HepG2 (cell line): ENCODE results near the gene PLCB4. TPM values are rescaled to one million over a fixed set of nuclear protein-coding genes. Genes with fewer than 3 reads are reported as not detected.

ENCODE experiments used
- AGO1 ChIP-seq: fragments of 200-400 bp; formaldehyde crosslinking; IDR thresholded peaks from 2 replicates; pipeline ENCODE4 v1.6.1; 2017; ENCODE audit warnings: mild to moderate bottlenecking, low read depth, low read length, moderate library complexity; ENCODE audit not compliant: poor library complexity, severe bottlenecking
- FOXC1 ChIP-seq: sonication (generic); formaldehyde crosslinking; IDR thresholded peaks from 2 replicates; pipeline ENCODE4 v1.8.0; 2022; ENCODE audit warnings: mild to moderate bottlenecking, missing genetic modification reagents, borderline replicate concordance
- NR2C2 ChIP-seq: sonication (generic); formaldehyde crosslinking; IDR thresholded peaks from 2 replicates; pipeline ENCODE4 v1.4.0; 2020; ENCODE audit warnings: missing genetic modification reagents, mild to moderate bottlenecking, moderate library complexity, borderline replicate concordance
- PAWR ChIP-seq: sonication (generic); formaldehyde crosslinking; IDR thresholded peaks from 2 replicates; pipeline ENCODE4 v1.4.0; 2020; ENCODE audit warnings: missing genetic modification reagents, mild to moderate bottlenecking, borderline replicate concordance
- RBAK ChIP-seq: sonication (generic); formaldehyde crosslinking; IDR thresholded peaks from 2 replicates; pipeline ENCODE4 v1.5.1; 2020; ENCODE audit warnings: mild to moderate bottlenecking, missing genetic modification reagents
- RXRA ChIP-seq: sonication (generic); formaldehyde crosslinking; IDR thresholded peaks from 2 replicates; pipeline ENCODE4 v1.5.1; 2020; ENCODE audit warnings: missing genetic modification reagents
- SAP130 ChIP-seq: IDR thresholded peaks from 2 replicates; pipeline ENCODE4 v1.6.1; 2016; ENCODE audit warnings: low read depth
- U2AF2 ChIP-seq: fragments of 200-400 bp; formaldehyde crosslinking; IDR thresholded peaks from 2 replicates; pipeline ENCODE4 v1.6.1; 2017; ENCODE audit warnings: low read depth, mild to moderate bottlenecking, low read length
- YEATS4 ChIP-seq: sonication (generic); formaldehyde crosslinking; IDR thresholded peaks from 2 replicates; pipeline ENCODE4 v1.4.0; 2020; ENCODE audit warnings: missing genetic modification reagents, borderline replicate concordance
- ZBTB2 ChIP-seq: sonication (generic); formaldehyde crosslinking; IDR thresholded peaks from 2 replicates; pipeline ENCODE4 v1.8.0; 2022; ENCODE audit warnings: low read depth, missing genetic modification reagents
- ZBTB39 ChIP-seq: sonication (generic); formaldehyde crosslinking; IDR thresholded peaks from 2 replicates; pipeline ENCODE4 v1.5.0; 2020; ENCODE audit warnings: missing genetic modification reagents
- ZNF235 ChIP-seq: sonication (generic); formaldehyde crosslinking; IDR thresholded peaks from 2 replicates; pipeline ENCODE4 v1.8.1; 2023; ENCODE audit warnings: mild to moderate bottlenecking, missing genetic modification reagents, borderline replicate concordance
- ZNF468 ChIP-seq: sonication (generic); formaldehyde crosslinking; IDR thresholded peaks from 2 replicates; pipeline ENCODE4 v1.8.0; 2022; ENCODE audit warnings: mild to moderate bottlenecking, moderate library complexity, missing genetic modification reagents
- ZNF496 ChIP-seq: sonication (generic); formaldehyde crosslinking; IDR thresholded peaks from 2 replicates; pipeline ENCODE4 v1.8.1; 2023; ENCODE audit warnings: mild to moderate bottlenecking, moderate library complexity, missing genetic modification reagents; ENCODE audit not compliant: insufficient replicate concordance
- ZNF615 ChIP-seq: sonication (generic); formaldehyde crosslinking; IDR thresholded peaks from 2 replicates; pipeline ENCODE4 v1.5.0; 2020; ENCODE audit warnings: mild to moderate bottlenecking, missing genetic modification reagents, borderline replicate concordance
- ZNF710 ChIP-seq: sonication (generic); formaldehyde crosslinking; IDR thresholded peaks from 2 replicates; pipeline ENCODE4 v1.5.0; 2020; ENCODE audit warnings: mild to moderate bottlenecking, missing genetic modification reagents, borderline replicate concordance
- polyA plus RNA-seq, 8 experiments: library from polyadenylated mRNA; depleted of rRNA in 3 of 8; stranded (reverse) in 7 of 8; unstranded in 1 of 8; fragments of >200 nt; fragmentation: Illumina TruSeq in 4 of 8; extraction: Trizol in 4 of 8; gene quantifications; 2 replicates each; pipeline versions ENCODE4 v1.2.1 to v1.2.3, GENCODE V29; 2011 to 2016; ENCODE audit warnings: low read depth in 4 of 8, missing spikeins in 1 of 8, mixed read lengths in 1 of 8; ENCODE audit not compliant: insufficient read depth in 1 of 8
- total RNA-seq, 5 experiments: library from RNA; depleted of rRNA; stranded (reverse); fragments of >200 nt; fragmentation: Illumina TruSeq; extraction: Trizol; gene quantifications; 2 replicates each; pipeline ENCODE4 v1.2.3, GENCODE V29; 2016; ENCODE audit warnings: low read depth in 1 of 5

The PLCB4 gene
- total and polyA plus RNA-seq, 2 of the 13 experiments (the other 11 are each of a cell fraction or from before 2014, with no cell fraction given), result 0.01 TPM; not detected in 1

GRCh38 chr20:9279918-9280401, 211.1 kb downstream of the PLCB4 start (continued):
- TF ChIP-seq ZNF710 (CRISPR knock-in tag) (no peak), ZNF235 (CRISPR knock-in tag) (no peak), AGO1 (no peak), ZNF496 (no peak), U2AF2 (no peak), SAP130 (no peak), RBAK (no peak), NR2C2 (CRISPR knock-in tag) (no peak), YEATS4 (CRISPR knock-in tag) (no peak), RXRA (no peak), ZNF468 (CRISPR knock-in tag) (no peak), FOXC1 (CRISPR knock-in tag) (no peak), ZNF615 (CRISPR knock-in tag) (no peak), ZBTB39 (CRISPR knock-in tag) (no peak), ZBTB2 (no peak), PAWR (no peak)
